ENCODE data around the gene TMEM82. TPM values are rescaled to one million over a fixed set of nuclear protein-coding genes. Genes with fewer than 3 reads are reported as not detected.

TMEM82 gene
- total RNA-seq, 1 experiment from 2014 or later: not detected

DNA sequence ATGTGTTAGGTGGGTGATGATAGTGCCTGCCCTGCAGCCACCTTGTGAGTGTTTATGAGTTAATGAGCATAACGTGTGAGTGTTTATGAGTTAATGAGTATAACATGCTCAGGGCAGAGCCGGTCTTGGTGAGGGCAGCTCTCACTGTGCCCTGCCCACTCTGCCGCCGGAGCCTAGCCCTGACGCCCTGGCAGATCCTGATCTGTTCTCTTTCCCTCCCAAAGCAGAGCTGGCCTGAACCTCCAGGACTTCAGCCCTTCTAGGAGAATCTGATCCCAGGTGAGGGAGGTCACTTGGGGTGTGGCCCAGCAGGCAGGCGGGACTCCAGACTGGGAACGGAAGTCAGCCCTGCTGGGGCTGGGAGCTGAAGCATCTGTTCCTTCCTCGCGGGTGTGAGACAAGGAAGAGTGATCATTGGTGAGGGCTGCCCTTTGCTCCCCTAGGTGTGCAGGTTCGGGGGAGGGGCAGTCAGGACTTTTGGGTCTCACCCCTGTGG is 22.0 kb downstream of the TMEM82 start:
- Histone ChIP-seq H3K27me3 (replicated peaks; ENCODE audit: insufficient read depth, low read depth, low read length, poor library complexity) (no peaks in the 10 kb centered on the region), H3K9me3 (ENCODE audit: low read depth, low read length, poor library complexity, severe bottlenecking) (no peaks in the 10 kb centered on the region), H3K4me1 (ENCODE audit: insufficient read depth, low read length, poor library complexity, severe bottlenecking) (peaks cover 18% of the 10 kb centered on the region), H3K4me3 (ENCODE audit: low read depth, low read length, poor library complexity, severe bottlenecking) (no peak overlapping the region), H3K36me3 (ENCODE audit: insufficient read depth, low read length, poor library complexity, severe bottlenecking) (peaks cover 12% of the 10 kb centered on the region), H3K27ac (ENCODE audit: low read depth, low read length, poor library complexity, severe bottlenecking) (no peak overlapping the region)
- TF ChIP-seq CTCF (conservative IDR thresholded peaks at IDR 0.05; ENCODE audit: low read depth, low read length) (no peak), EZH2 (IDR thresholded peaks at IDR 0.05; ENCODE audit: borderline replicate concordance, low read depth, low read length, poor library complexity, severe bottlenecking) (no peak)
- ChIA-PET CTCF (no interaction called here), POLR2A (ENCODE audit: low non-redundant PET) (no interaction called here)
- no peak for DNase-seq (ENCODE audit: low spot score)
- intact Hi-C loops (cut with micrococcal nuclease; ENCODE audit: unreplicated experiment): no loop called here
- no TSS peak for BruUV-seq (replicated peaks)

DNA sequence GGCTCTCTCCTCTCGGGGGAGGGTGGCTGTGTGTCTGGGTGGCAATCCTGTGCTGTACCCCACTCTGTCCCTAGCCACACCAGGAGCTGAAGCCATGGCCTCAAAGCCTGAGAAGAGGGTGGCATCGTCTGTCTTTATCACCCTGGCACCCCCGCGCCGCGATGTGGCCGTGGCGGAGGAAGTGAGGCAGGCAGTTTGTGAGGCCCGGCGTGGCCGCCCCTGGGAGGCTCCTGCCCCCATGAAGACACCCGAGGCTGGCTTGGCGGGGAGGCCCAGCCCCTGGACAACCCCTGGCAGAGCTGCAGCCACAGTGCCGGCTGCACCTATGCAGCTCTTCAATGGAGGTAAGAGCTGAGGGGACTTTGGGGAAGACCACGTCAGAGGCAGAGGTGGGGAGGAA is 22.6 kb downstream of the TMEM82 start:
- no peak overlapping the region for H3K4me3 ChIP-seq (ENCODE audit: low read depth, low read length, poor library complexity, severe bottlenecking)
- intact Hi-C loops (cut with micrococcal nuclease; ENCODE audit: unreplicated experiment): no loop called here
- H3K27ac ChIP-seq (ENCODE audit: low read depth, low read length, poor library complexity, severe bottlenecking): no peak overlapping the region
- BruUV-seq (replicated peaks): no TSS peak
- no peaks in the 10 kb centered on the region for H3K9me3 ChIP-seq (ENCODE audit: low read depth, low read length, poor library complexity, severe bottlenecking)
- H3K36me3 ChIP-seq (ENCODE audit: insufficient read depth, low read length, poor library complexity, severe bottlenecking): peaks cover 12% of the 10 kb centered on the region
- ChIA-PET CTCF (no interaction called here), POLR2A (ENCODE audit: low non-redundant PET) (no interaction called here)
- no peaks in the 10 kb centered on the region for H3K27me3 ChIP-seq (replicated peaks; ENCODE audit: insufficient read depth, low read depth, low read length, poor library complexity)
- TF ChIP-seq EZH2 (IDR thresholded peaks at IDR 0.05; ENCODE audit: borderline replicate concordance, low read depth, low read length, poor library complexity, severe bottlenecking) (no peak), CTCF (conservative IDR thresholded peaks at IDR 0.05; ENCODE audit: low read depth, low read length) (no peak)
- no peak for DNase-seq (ENCODE audit: low spot score)
- H3K4me1 ChIP-seq (ENCODE audit: insufficient read depth, low read length, poor library complexity, severe bottlenecking): peaks cover 14% of the 10 kb centered on the region

GRCh38 chr1:15765495-15766194 is 23.3 kb downstream of the TMEM82 start:
- POLR2A ChIA-PET (ENCODE audit: low non-redundant PET): no interaction called here
- H3K27ac ChIP-seq (ENCODE audit: low read depth, low read length, poor library complexity, severe bottlenecking): no peak overlapping the region
- intact Hi-C loops (cut with micrococcal nuclease; ENCODE audit: unreplicated experiment): no loop called here
- no peaks in the 10 kb centered on the region for H3K27me3 ChIP-seq (replicated peaks; ENCODE audit: insufficient read depth, low read depth, low read length, poor library complexity)
- TF ChIP-seq CTCF (conservative IDR thresholded peaks at IDR 0.05; ENCODE audit: low read depth, low read length) (no peak), EZH2 (IDR thresholded peaks at IDR 0.05; ENCODE audit: borderline replicate concordance, low read depth, low read length, poor library complexity, severe bottlenecking) (no peak)
- CTCF ChIA-PET: no interaction called here
- H3K9me3 ChIP-seq (ENCODE audit: low read depth, low read length, poor library complexity, severe bottlenecking): no peaks in the 10 kb centered on the region
- peaks cover 10% of the 10 kb centered on the region for H3K4me1 ChIP-seq (ENCODE audit: insufficient read depth, low read length, poor library complexity, severe bottlenecking)
- BruUV-seq (replicated peaks): no TSS peak
- H3K36me3 ChIP-seq (ENCODE audit: insufficient read depth, low read length, poor library complexity, severe bottlenecking): peaks cover 15% of the 10 kb centered on the region
- no peak overlapping the region for H3K4me3 ChIP-seq (ENCODE audit: low read depth, low read length, poor library complexity, severe bottlenecking)
- no peak for DNase-seq (ENCODE audit: low spot score)

All from A673 (cell line).